Coronary artery (tissue), 2 donors: ENCODE results near the gene LHPP.

Experiments used
- DNase-seq: peaks from one replicate; pipeline ENCODE4 v3.0.0-alpha.2; 2017; ENCODE audit warnings: low spot score
- H3K27ac ChIP-seq, 2 donors: fragments of 200-600 bp; sonication (generic); one replicate each; pipeline ENCODE4 v1.5.1; 2016 to 2019
- H3K4me3 ChIP-seq: fragments of 200-600 bp; sonication (generic); 2 replicates; pipeline ENCODE4 v1.5.1; 2016; ENCODE audit warnings: mild to moderate bottlenecking, moderate library complexity
- TF ChIP-seq, protein P1 (sequence below): fragments of 200-600 bp; sonication (generic); IDR thresholded peaks from one replicate; pipeline ENCODE4 v1.5.1; 2019; ENCODE audit warnings: antibody characterized with exemption

Gene LHPP

DNA sequence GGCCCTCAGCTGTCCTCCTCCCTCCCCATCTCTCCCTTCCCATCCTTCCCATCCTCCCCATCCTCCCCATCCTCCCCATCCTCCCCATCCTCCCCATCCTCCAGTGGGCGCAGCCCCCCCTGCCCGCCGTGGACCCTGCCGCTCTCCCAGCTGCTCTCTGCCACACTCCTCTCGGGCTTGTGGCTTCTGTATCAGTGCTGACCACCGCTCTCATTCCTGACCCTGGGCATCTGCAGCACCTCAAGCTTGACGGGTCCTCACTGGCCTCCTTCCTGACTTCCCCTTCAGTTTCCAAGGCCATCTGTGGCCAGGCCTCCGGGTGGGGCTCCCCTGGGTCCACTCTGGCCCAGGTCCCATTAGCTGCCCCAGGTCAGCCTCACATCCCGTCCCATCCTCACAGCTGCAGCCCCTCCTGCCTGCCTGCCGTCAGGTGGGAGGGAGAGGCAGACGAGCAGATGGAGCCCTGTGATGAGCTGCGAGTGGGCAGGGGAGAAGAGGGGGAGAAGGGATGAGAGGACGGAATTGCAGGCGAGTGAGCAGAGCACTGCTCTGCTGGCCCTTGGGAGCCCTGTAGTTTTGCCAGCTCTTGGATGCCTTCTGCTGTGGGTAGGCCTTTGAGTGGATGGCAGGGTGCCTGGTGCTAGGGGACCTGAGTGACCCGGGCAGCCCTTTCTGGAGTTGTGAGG is 35.7 kb downstream of the LHPP start:
- TF ChIP-seq, protein P1, sequence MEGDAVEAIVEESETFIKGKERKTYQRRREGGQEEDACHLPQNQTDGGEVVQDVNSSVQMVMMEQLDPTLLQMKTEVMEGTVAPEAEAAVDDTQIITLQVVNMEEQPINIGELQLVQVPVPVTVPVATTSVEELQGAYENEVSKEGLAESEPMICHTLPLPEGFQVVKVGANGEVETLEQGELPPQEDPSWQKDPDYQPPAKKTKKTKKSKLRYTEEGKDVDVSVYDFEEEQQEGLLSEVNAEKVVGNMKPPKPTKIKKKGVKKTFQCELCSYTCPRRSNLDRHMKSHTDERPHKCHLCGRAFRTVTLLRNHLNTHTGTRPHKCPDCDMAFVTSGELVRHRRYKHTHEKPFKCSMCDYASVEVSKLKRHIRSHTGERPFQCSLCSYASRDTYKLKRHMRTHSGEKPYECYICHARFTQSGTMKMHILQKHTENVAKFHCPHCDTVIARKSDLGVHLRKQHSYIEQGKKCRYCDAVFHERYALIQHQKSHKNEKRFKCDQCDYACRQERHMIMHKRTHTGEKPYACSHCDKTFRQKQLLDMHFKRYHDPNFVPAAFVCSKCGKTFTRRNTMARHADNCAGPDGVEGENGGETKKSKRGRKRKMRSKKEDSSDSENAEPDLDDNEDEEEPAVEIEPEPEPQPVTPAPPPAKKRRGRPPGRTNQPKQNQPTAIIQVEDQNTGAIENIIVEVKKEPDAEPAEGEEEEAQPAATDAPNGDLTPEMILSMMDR = no peak
- Histone ChIP-seq H3K4me3 (no peak overlapping the region), H3K27ac (no peak overlapping the region)
- no peak for DNase-seq

DNA sequence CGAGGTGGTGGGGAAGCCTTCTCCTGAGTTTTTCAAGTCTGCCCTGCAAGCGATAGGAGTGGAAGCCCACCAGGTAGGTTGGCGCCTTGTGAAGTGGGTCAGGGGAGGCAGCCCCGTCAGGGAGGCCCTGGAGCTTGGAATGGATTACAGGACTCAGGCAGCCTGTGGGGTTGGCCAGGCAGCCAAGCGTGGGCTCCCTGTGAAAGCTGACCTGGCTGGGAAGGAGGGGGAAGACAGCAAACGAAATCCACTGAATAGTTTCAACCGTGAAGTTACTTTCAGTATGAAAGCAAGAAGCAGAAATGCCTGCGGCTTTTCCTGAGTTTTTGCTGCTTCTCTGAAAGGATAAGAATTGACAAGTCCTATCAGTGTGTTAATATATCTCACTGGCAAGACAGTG is 36.4 kb downstream of the LHPP start:
- no peak for DNase-seq
- TF ChIP-seq, protein P1 = no peak
- Histone ChIP-seq H3K27ac (no peak overlapping the region), H3K4me3 (no peak overlapping the region)

DNA sequence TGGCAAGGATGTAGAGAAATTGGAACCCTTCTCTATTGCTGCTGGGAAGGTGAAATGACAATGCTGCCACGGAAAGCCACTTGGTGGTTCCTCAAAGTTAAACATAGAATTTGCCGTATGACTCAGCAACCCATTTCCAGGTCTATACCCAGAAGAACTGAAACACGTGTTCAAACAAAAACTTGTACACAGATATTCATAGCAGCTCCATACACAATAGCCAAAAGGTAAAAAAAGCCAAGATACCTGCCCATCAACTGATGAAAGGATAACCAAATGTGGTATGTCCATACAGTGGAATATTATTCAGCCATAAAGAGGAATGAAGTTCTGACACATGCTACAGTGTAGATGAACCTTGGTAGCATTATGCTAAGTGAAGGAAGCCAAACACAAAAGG is 39.1 kb downstream of the LHPP start:
- TF ChIP-seq, protein P1 = no peak
- DNase-seq = no peak
- no peak overlapping the region for H3K4me3 ChIP-seq
- H3K27ac ChIP-seq = no peak overlapping the region

DNA sequence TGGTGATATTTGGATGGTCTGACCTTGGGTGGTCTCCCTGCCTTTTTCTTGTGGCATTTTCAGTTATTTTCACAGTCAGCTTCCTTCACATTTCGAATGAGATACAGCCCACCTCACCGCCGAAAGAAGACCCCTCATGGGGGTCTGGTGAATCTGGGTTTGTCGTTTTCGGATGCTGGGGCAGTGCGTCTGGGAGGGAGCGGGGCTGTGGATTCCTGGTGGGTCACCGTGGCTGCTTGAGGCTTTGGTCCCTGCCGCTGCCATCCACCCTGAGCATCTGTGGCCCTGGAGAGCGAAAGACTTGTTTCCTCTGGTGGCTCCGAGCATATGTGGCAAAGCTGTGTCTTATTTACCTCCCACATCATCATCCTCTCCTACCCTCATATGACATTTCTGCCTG is 43.1 kb downstream of the LHPP start:
- DNase-seq = no peak
- TF ChIP-seq, protein P1 = no peak
- Histone ChIP-seq H3K27ac (no peak overlapping the region), H3K4me3 (no peak overlapping the region)

DNA sequence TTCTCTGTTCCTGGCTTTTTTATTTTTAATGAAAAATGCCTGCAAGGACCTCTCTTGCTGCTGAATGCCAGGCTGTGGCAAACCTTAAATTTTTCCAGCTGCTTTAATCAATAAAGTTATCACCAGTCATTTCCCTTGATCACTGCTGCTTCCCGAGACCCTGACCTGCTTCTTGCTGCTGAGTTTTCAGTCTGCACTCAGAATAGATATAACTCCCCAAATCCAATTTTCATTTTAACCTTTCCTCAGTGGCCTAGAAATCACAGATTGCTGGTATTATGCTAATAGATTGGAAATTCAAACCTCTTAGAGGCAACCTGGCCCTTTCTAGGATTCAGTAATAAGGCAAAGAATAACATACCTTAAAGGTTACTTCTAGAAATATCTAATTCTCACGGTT is 43.7 kb downstream of the LHPP start:
- no peak for DNase-seq
- Histone ChIP-seq H3K4me3 (no peak overlapping the region), H3K27ac (no peak overlapping the region)
- TF ChIP-seq, protein P1 = no peak

DNA sequence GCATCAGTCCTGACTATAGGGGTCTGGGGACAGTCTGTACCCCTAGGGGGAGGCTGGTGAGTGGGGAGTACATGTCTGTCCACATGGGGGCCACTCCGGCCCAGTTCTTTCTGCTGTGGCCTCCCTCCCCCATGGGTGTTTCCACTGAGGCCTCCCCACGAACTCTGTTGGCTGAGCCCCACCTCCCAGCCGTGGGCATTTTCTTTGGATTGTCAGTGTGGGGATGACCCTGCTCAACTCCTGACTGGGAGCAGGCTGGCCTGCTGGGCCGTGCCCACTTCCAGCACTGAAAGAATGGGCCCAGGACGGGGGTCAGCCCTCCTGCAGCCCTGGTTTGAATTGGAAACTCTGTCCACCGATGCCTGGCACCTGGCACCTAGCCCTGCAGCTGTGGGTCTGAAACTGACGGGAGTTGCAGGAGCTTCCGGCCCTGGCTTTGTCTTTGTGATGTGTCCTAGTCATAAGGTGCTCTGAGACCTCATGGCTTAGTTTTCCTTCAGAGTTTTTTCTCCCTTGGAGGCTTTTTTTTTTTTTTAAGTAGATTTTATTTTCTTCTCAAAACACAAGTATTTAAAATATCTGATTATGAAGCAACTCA is 46.5 kb downstream of the LHPP start:
- no peak overlapping the region for H3K4me3 ChIP-seq
- H3K27ac ChIP-seq = no peak overlapping the region
- no peak for DNase-seq
- TF ChIP-seq, protein P1 = no peak

DNA sequence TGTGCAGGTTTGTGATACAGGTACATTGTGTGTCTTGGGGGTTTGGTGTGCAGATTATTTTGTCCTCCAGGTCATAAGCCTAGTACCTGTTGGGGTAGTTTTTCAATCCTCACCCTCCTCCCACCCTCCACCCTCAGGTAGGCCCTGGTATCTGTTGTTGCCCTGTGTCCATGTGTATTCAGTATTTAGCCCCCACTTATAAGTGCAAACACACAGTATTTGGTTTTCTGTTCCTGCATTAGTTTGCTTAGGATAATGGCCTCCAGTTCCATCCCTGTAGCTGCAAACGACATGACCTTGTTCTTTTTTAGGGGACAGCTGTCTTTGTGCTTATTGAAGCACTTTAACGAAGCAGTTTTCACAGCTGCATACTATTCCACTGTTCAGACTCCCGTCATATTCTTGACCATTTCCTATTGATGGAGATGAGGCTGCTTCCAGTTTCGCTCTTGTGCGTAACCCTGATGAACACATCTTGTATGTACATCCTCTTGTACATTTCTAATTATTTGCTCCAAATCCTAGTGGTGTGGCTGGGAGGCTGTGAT is 47.4 kb downstream of the LHPP start:
- TF ChIP-seq, protein P1 = no peak
- H3K27ac ChIP-seq = no peak overlapping the region
- H3K4me3 ChIP-seq = no peak overlapping the region
- DNase-seq = no peak
